Dedifferentiated amniotic fluid mesenchymal stem cell (primary cell): Measurements from ENCODE around the gene RCOR3.
A peak's percentile ranks its signal among the peaks of the same experiment; 100 is the strongest.
"Not testable (repeated sequence)": the region's sequence is repeated elsewhere in the genome, so short reads cannot be mapped to it uniquely, and the experiment has no call there.

Experiments
- DNase-seq: peaks from one replicate; pipeline ENCODE4 v3.0.0-alpha.2; 2016; ENCODE audit errors: extremely low spot score

Gene RCOR3

DNA sequence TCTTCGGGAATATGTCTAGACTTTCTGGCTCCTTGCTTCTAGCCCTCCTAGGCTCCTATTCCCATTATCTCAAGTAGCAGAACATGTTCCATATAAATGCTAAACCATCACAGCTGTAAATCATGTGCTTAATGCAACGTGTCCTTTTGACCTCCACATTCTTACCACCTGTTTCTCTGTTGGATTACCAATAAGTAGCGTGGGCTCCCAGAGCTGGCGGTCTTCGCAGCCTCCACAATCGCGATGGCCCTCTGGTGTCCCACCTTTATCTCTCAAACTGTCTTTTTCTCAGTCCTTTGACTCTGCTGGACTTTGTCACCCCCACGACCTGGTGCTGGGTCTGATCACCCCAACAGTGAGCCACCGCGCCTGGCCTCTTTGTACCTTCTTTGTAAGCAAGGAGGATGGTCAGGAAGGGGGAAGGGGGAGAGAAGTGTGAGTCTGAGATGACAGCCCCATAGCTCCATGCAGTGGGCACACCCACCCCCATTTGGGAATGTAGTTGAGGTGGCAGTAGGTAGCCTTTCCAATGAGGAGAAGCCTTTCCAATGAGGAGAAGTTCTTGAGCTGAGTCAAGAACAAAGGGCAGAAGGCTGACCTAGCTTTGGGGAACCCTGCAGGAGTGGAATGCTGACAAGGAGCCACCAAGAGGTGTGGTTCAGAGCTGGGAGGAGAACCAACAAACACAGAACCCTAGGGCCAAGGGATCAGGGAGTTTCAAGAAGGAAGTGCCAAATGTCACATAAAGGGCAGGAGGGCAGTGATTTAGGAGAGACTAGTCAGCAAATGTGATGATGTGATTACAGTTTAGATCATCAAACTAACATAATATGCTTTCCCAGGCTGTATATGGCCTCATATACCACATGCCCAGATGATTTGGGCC is 81.7 kb downstream of the RCOR3 start:
- no peak for DNase-seq

DNA sequence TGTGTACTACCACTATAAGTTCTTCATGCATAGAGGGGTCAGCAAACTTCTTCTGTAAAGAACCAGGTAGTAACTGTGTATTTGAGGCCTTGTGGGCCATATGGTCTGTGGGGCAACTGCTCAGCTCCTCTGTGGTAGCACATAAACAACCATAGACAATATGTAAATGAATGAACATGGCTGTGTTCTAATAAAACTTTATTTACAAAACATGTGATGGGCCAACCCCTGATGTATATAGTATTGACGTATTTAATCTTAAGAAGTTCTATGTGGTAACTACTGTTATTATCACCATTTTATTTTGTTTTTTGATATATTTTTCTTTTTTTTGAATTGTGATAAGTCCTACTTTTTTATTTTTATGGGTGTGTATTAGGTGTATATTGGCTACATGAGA is 82.8 kb downstream of the RCOR3 start:
- DNase-seq: no peak

- DNase-seq: no peak
Observed at GRCh38 chr1:211343607-211344006, 84.4 kb downstream of the RCOR3 start.

DNA sequence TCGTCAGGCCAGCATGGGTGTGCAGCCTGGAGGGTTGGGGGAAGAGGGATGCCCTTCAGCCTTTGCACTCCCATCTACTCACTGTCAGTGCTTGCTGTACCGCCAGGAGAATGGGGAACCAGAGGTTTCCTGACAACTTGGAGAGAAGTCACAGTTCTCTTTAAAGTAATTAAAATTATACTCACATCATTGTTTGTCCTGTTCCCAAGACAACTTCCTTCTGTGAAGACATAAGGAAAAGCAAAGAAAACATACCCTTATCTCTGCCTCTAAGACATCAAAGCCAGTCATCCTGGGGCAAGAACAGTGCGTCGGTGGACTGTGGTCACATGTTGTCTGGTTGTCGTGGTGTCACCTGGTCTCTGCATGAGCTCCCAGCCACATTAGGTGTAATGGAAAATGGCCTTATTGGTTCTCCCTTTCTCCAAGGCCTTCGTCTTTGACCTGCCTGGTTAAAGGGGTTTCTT is 85.0 kb downstream of the RCOR3 start:
- no peak for DNase-seq

GRCh38 chr1:211345719-211346118 is 86.6 kb downstream of the RCOR3 start:
- DNase-seq: no peak

GRCh38 chr1:211347077-211347844 is 88.1 kb downstream of the RCOR3 start:
- DNase-seq: no peak

GRCh38 chr1:211348547-211348946 is 89.4 kb downstream of the RCOR3 start:
- no peak for DNase-seq

GRCh38 chr1:211349741-211350140 is 90.6 kb downstream of the RCOR3 start:
- DNase-seq: no peak

GRCh38 chr1:211352055-211352454 is 92.9 kb downstream of the RCOR3 start:
- DNase-seq: not testable (repeated sequence)

- DNase-seq: no peak
Observed at GRCh38 chr1:211352465-211352864, 93.3 kb downstream of the RCOR3 start.

DNA sequence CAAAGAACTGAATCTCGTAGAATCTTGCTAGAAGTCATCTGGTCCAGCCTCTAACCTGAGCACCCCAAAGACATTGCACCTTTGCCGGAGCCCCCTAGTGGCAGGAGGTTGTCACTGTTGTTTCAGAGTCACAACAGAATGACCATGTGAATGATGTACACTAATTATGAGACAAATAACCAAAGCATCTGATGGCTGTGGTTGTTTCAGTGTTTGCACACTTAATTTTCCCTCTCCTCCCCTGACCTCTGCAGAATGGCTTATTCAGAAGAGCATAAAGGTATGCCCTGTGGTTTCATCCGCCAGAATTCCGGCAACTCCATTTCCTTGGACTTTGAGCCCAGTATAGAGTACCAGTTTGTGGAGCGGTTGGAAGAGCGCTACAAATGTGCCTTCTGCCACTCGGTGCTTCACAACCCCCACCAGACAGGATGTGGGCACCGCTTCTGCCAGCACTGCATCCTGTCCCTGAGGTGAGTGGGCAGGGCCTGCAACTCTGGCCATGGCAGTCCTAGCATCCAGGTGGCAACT is 93.9 kb downstream of the RCOR3 start:
- DNase-seq: no peak

- no peak for DNase-seq
Observed at GRCh38 chr1:211353562-211354212, 94.5 kb downstream of the RCOR3 start.

GRCh38 chr1:211355873-211356272 is 96.7 kb downstream of the RCOR3 start:
- DNase-seq: no peak

GRCh38 chr1:211356723-211357407 is 97.7 kb downstream of the RCOR3 start:
- peak; percentile 22 for DNase-seq

DNA sequence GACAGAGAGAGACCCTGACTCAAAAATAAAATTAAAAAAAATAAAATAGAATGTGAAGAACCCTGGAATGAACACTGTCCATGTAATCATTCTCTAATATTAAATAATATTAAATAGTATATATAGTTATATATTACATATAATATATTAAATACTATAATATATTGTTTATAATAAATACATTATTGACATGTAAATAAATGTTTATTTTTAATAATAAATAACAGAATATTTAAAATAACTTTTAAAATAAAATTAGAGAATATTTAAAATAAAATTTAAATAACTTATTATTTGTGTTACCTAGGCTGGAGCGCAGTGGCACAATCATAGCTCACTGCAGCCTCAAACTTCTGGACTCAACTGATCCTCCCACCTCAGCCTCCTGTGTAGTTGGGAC is 99.5 kb downstream of the RCOR3 start:
- DNase-seq: no peak

DNA sequence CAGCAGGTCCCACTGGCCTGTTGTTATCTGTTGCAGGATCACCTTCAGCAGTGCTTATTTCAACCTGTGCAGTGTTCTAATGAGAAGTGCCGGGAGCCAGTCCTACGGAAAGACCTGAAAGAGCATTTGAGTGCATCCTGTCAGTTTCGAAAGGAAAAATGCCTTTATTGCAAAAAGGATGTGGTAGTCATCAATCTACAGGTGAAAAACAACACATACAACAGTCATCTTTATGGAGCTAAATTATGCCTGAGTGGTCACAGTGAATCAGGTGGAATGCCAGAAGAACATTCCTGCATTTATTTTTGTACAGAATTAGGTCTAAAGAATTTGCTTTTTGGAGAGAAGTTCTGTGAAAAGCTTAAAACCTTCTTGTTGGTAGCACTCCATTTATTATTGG is 100.7 kb downstream of the RCOR3 start:
- no peak for DNase-seq

DNA sequence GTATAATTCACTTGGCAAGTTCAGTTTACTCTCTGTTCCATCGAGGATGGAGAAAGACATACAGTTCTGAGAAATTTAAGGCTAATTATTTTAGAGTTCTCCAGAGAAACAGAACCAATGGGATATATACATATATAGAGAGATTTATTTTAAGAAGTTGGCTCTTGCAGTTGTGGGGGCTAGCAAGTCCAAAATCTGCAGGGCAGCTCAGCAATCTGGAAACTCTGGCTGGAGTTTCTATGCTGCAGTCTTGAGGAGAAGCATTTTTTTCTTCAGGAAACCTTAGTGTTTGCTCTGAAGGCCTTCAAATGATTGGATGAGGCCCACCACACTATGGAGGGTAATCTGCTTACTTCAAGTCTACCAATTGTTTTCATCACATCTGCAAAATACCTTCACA is 102.0 kb downstream of the RCOR3 start:
- DNase-seq: no peak
